Endothelial cell of umbilical vein (primary cell): ENCODE results near the gene POU6F2. TPM values are rescaled to one million over a fixed set of nuclear protein-coding genes. Genes with fewer than 3 reads are reported as not detected.

Experiments used
- BruUV-seq: library from RNA; stranded (reverse); fragments of 400-500 nt; replicated peaks from 2 replicates; lab custom pipeline; 2021; lab: Mats Ljungman, UMichigan
- CTCF ChIA-PET: fragments of 300-600, 350-600 bp; sonication (Branson Sonifier 250); formaldehyde crosslinking; loops from one replicate; lab custom pipeline; 2021; ENCODE audit warnings: antibody characterized with exemption, inconsistent platforms; lab: Charles Lee
- POLR2A ChIA-PET: fragments of 300-600, 350-600 bp; sonication (Branson Sonifier 250); formaldehyde crosslinking; loops from one replicate; lab custom pipeline; 2021; ENCODE audit warnings: antibody characterized with exemption, inconsistent platforms; lab: Charles Lee
- DNase-seq: peaks from one replicate; pipeline ENCODE4 v3.0.0-alpha.2; 2011; ENCODE audit warnings: low read depth, low spot score
- FAIRE-seq: peaks from 2 replicates; lab custom pipeline; 2011; peaks lifted over from hg19 to GRCh38; lab: Jason Lieb, UNC
- H2AFZ ChIP-seq: 2 replicates; pipeline ENCODE4 v1.6.0; 2012; ENCODE audit warnings: low read depth, low read length, control low read depth, inconsistent platforms
- H3K27ac ChIP-seq: 2 replicates; pipeline ENCODE4 v1.5.1; 2011; ENCODE audit warnings: low read depth, mild to moderate bottlenecking, control low read depth, low read length, moderate library complexity; ENCODE audit not compliant: insufficient read depth
- H3K27me3 ChIP-seq, 2 experiments: 2 replicates each; pipeline versions ENCODE4 v1.6.0 to v1.6.1; 2011; ENCODE audit warnings: low read length in 2 of 2, mixed read lengths in 1 of 2; ENCODE audit not compliant: control insufficient read depth in 2 of 2, insufficient read depth in 2 of 2
- H3K36me3 ChIP-seq, 2 experiments: 2 replicates in 1 of 2; 3 replicates in 1 of 2; pipeline ENCODE4 v1.5.1; 2011; ENCODE audit warnings: low read length in 2 of 2, mild to moderate bottlenecking in 1 of 2, moderate library complexity in 1 of 2; ENCODE audit not compliant: control insufficient read depth in 2 of 2, insufficient read depth in 2 of 2; ENCODE audit errors: extremely low read depth in 1 of 2
- H3K4me1 ChIP-seq: 3 replicates; pipeline ENCODE4 v1.5.1; 2011; ENCODE audit warnings: mild to moderate bottlenecking, low read length; ENCODE audit not compliant: control insufficient read depth, insufficient read depth; ENCODE audit errors: extremely low read depth
- H3K4me2 ChIP-seq: 2 replicates; pipeline ENCODE4 v1.6.1; 2011; ENCODE audit warnings: low read length, control low read depth, mixed read lengths; ENCODE audit not compliant: insufficient read depth
- H3K4me3 ChIP-seq, 3 experiments: fragments of 200-600 bp in 1 of 3; sonication (generic), shearing (Covaris generic) in 1 of 3; replicated peaks in 1 of 3; 2 replicates each; pipeline ENCODE4 v1.5.1; 2011 to 2016; ENCODE audit warnings: control low read depth in 3 of 3, low read length in 3 of 3, mild to moderate bottlenecking in 2 of 3, inconsistent platforms in 1 of 3, low read depth in 1 of 3, moderate library complexity in 1 of 3; ENCODE audit not compliant: insufficient read depth in 1 of 3
- H3K79me2 ChIP-seq: 2 replicates; pipeline ENCODE4 v1.6.0; 2012; ENCODE audit warnings: low read length, inconsistent platforms; ENCODE audit not compliant: control insufficient read depth, insufficient read depth
- H3K9ac ChIP-seq: replicated peaks from 2 replicates; pipeline ENCODE3; 2011; ENCODE audit warnings: low read length, control low read depth; ENCODE audit not compliant: insufficient read depth; ENCODE audit errors: extremely low read depth
- H3K9me1 ChIP-seq: replicated peaks from 3 replicates; pipeline ENCODE4 v1.6.0; 2011; ENCODE audit warnings: mild to moderate bottlenecking, low read length; ENCODE audit not compliant: control insufficient read depth, insufficient read depth; ENCODE audit errors: extremely low read depth
- H3K9me3 ChIP-seq: replicated peaks from 2 replicates; pipeline ENCODE4 v1.5.1; 2012; ENCODE audit warnings: low read length, inconsistent platforms; ENCODE audit not compliant: control insufficient read depth, insufficient read depth
- H4K20me1 ChIP-seq: replicated peaks from 2 replicates; pipeline ENCODE3; 2011; ENCODE audit warnings: mild to moderate bottlenecking, low read length; ENCODE audit not compliant: control insufficient read depth, insufficient read depth; ENCODE audit errors: extremely low read depth
- EZH2 ChIP-seq: IDR thresholded peaks from 2 replicates; pipeline ENCODE4 v1.6.1; 2012; ENCODE audit warnings: borderline replicate concordance, low read depth, mild to moderate bottlenecking, moderate library complexity, low read length, inconsistent platforms; ENCODE audit not compliant: severe bottlenecking
- FOS ChIP-seq: IDR thresholded peaks from 2 replicates; pipeline ENCODE4 v1.6.1; 2011; ENCODE audit warnings: mild to moderate bottlenecking, low read length, moderate library complexity, borderline replicate concordance; ENCODE audit not compliant: insufficient read depth
- GATA2 ChIP-seq: IDR thresholded peaks from 2 replicates; pipeline ENCODE4 v1.7.0; 2011; ENCODE audit warnings: low read depth, mild to moderate bottlenecking, moderate library complexity, mixed read lengths, low read length; ENCODE audit not compliant: insufficient read length, insufficient read depth
- JUN ChIP-seq: IDR thresholded peaks from 2 replicates; pipeline ENCODE4 v1.6.1; 2011; ENCODE audit warnings: borderline replicate concordance, low read depth; ENCODE audit not compliant: insufficient read length, insufficient read depth
- MAX ChIP-seq: IDR thresholded peaks from 2 replicates; pipeline ENCODE4 v1.6.1; 2011; ENCODE audit not compliant: insufficient read depth, insufficient read length
- POLR2A ChIP-seq: IDR thresholded peaks from 2 replicates; pipeline ENCODE4 v1.6.1; 2012; ENCODE audit warnings: low read depth, mild to moderate bottlenecking, control low read depth, low read length
- POLR2AphosphoS5 ChIP-seq: IDR thresholded peaks from 2 replicates; pipeline ENCODE4 v1.6.1; 2012; ENCODE audit warnings: low read depth, mild to moderate bottlenecking, control low read depth, low read length, moderate library complexity; ENCODE audit not compliant: insufficient read depth
- dilution Hi-C: fragments of 300-500 bp; cut with MboI; formaldehyde crosslinking; loops from one replicate; pipeline ENCODE4 v1.15.0; 2019; ENCODE audit warnings: low sequenced_read_pairs; ENCODE audit not compliant: extremely low pct_ligation_motif_present
- intact Hi-C: fragments of 100-400 bp; cut with micrococcal nuclease; formaldehyde crosslinking; loops from one replicate; pipeline ENCODE4 v1.10.0; 2022
- polyA plus RNA-seq, 4 experiments: library from polyadenylated mRNA; depleted of rRNA in 3 of 4; stranded (reverse) in 3 of 4; unstranded in 1 of 4; fragments of >200 nt; gene quantifications; 2 replicates each; pipeline versions ENCODE4 v1.2.1 to v1.2.3, GENCODE V29; 2011 to 2012; ENCODE audit warnings: missing spikeins in 1 of 4
- total RNA-seq: library from RNA; stranded (reverse); gene quantifications from 2 replicates; pipeline ENCODE4 v1.2.3, GENCODE V29; 2021
- TF ChIP-seq, protein P1 (sequence below), 2 donors: IDR thresholded peaks; 1 replicate in 1 of 2; 2 replicates in 1 of 2; pipeline ENCODE4 v1.5.1; 2011; ENCODE audit warnings: low read length in 2 of 2, mild to moderate bottlenecking in 2 of 2, moderate library complexity in 2 of 2, control low read depth in 1 of 2, inconsistent platforms in 1 of 2, low read depth in 1 of 2; ENCODE audit not compliant: insufficient read depth in 1 of 2; ENCODE audit errors: extremely low read depth in 1 of 2

POU6F2 gene
- total and polyA plus RNA-seq, 2 donors (not counting 3 experiments of a cell fraction or from before 2014, with no cell fraction given): 0.29 TPM; not detected in 1

- ChIA-PET CTCF (interaction anchor here (0.7 kb wide), 1 partner anchor 571 kb away, joined by 3 read pairs; no protein-coding TSS in a partner anchor), POLR2A (no interaction called here)
- Histone ChIP-seq H3K4me3 (no peak overlapping the region), H4K20me1 (no peaks in the 10 kb centered on the region), H3K9me3 (no peaks in the 10 kb centered on the region), H3K79me2 (no peaks in the 10 kb centered on the region), H3K9me1 (no peaks in the 10 kb centered on the region), H3K4me2 (no peak overlapping the region), H3K4me1 (no peaks in the 10 kb centered on the region), H3K27ac (no peak overlapping the region), H3K36me3 (no peaks in the 10 kb centered on the region), H2AFZ (no peak overlapping the region), H3K9ac (no peak overlapping the region), H3K27me3 (no peaks in the 10 kb centered on the region)
- BruUV-seq: no TSS peak
- intact Hi-C loops (no loop called here), dilution Hi-C loops (no loop called here)
- TF ChIP-seq EZH2 (no peak), FOS (no peak), MAX (no peak), GATA2 (no peak), JUN (no peak), POLR2AphosphoS5 (no peak), POLR2A (no peak)
- TF ChIP-seq, protein P1, sequence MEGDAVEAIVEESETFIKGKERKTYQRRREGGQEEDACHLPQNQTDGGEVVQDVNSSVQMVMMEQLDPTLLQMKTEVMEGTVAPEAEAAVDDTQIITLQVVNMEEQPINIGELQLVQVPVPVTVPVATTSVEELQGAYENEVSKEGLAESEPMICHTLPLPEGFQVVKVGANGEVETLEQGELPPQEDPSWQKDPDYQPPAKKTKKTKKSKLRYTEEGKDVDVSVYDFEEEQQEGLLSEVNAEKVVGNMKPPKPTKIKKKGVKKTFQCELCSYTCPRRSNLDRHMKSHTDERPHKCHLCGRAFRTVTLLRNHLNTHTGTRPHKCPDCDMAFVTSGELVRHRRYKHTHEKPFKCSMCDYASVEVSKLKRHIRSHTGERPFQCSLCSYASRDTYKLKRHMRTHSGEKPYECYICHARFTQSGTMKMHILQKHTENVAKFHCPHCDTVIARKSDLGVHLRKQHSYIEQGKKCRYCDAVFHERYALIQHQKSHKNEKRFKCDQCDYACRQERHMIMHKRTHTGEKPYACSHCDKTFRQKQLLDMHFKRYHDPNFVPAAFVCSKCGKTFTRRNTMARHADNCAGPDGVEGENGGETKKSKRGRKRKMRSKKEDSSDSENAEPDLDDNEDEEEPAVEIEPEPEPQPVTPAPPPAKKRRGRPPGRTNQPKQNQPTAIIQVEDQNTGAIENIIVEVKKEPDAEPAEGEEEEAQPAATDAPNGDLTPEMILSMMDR (IDR thresholded peaks at IDR 0.05; ENCODE audit: extremely low read depth in 1 of 2, insufficient read depth in 1 of 2, low read depth in 1 of 2, low read length in 2 of 2): no peak
- DNase-seq (no peak), FAIRE-seq (no peak)
Observed at GRCh38 chr7:39248041-39248691, 270.5 kb downstream of the POU6F2 start.
